Hindlimb muscle (tissue), 1 donor: ENCODE measurements around the gene PBX3. TPM values are rescaled to one million over a fixed set of nuclear protein-coding genes. Genes with fewer than 3 reads are reported as not detected.
A peak's percentile ranks its signal among the peaks of the same experiment; 100 is the strongest.

Source experiments
- DNase-seq: peaks from one replicate; pipeline ENCODE4 v3.0.0-alpha.2; 2013
- polyA plus RNA-seq: library from polyadenylated mRNA; unstranded; fragments of 120-200 nt; gene quantifications from one replicate; pipeline ENCODE4 v1.2.1, GENCODE V29; 2013; ENCODE audit not compliant: insufficient read length

PBX3 gene
- 10.2 TPM for polyA plus RNA-seq

DNA sequence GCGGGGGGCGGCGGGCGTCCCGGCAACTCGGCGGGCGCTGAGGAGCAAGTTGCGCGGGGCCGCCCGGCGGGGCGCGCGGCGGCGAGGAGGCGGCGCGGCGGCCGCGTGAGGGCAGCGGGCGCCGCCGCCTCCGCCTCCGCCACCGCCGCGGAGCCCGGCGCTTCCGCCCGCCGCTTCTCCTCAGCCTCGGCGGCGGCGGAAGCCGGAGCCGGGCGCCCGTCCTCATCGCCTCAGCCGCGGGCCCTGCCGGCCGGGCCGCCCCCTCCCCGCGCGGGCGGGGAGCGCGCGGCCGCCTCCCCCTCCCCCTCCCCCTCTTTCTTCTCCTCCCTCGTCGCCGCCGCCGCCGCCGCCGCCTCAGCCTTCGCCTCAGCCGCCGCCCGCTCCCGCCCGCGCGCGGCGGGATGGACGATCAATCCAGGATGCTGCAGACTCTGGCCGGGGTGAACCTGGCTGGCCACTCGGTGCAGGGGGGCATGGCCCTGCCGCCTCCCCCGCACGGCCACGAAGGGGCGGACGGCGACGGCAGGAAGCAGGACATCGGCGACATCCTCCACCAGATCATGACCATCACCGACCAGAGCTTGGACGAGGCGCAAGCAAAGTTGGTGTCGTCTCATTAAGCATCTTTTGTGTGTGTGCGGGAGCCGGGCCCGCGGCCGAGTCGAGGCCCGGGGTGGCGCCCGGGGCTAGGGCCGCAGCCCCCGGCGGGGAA is at the start of gene PBX3:
Gene PBX3, plus strand, starts transcription at position 321 of the 712 bp plus-strand sequence.
- peak; percentile 70 for DNase-seq

GRCh38 chr9:125699870-125700269 is 47.3 kb upstream of the PBX3 start:
- DNase-seq: no peak

GRCh38 chr9:125700791-125701190 is 46.4 kb upstream of the PBX3 start:
- no peak for DNase-seq

DNA sequence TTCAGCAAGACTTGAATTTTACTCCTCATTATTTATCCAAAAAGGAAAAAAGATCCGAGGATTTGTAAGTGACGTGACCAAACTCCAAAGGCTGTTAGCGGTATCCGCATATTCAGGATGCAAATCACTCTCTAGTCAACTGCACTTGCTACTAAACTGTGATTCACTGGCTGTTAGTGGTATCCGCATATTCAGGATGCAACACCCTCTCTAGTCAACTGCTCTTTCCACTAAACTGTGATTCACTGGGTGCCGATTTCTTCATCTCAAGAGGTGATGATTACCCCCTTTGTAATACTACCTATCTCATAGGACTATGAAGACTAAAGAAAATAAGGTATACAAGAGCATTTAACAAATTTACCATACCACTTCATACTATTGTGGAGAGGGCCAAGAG is 45.8 kb upstream of the PBX3 start:
- no peak for DNase-seq

DNA sequence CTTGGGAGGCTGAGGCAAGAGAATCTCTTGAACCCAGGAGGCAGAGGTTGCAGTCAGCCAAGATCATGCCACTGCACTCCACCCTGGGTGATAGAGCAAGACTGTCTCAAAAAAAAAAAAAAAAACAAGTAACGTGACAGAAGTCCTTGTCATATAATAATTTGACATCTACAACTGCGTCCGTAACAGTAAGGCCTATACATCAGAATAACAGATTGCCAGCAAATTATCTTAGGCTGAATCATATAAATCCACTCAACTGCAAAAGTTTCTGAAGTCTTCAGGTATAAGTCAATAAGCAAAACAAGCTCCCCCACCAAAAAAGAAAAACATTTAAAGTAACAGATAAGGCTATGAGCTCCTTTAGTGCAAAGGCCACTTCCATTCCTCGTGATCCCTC is 43.5 kb upstream of the PBX3 start:
- DNase-seq: no peak

DNA sequence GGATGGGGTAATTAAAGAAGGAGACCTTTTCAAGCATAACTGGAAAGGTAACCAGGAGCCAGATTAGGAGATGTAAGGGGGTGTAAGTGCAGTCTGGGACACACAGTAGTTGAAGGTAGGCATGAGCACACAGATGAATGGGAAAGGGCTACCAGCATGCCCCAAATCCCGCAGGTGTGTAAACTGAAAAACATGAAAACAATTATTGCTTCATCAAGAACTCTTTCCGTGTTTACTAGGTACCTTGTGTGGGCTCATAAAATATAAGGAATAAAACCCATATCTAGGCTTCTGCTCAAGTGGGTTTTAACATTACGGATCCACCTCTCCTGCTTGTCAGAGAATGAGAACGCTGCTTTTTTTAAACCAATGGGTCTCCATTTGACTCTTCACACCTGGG is 41.3 kb upstream of the PBX3 start:
- no peak for DNase-seq

DNA sequence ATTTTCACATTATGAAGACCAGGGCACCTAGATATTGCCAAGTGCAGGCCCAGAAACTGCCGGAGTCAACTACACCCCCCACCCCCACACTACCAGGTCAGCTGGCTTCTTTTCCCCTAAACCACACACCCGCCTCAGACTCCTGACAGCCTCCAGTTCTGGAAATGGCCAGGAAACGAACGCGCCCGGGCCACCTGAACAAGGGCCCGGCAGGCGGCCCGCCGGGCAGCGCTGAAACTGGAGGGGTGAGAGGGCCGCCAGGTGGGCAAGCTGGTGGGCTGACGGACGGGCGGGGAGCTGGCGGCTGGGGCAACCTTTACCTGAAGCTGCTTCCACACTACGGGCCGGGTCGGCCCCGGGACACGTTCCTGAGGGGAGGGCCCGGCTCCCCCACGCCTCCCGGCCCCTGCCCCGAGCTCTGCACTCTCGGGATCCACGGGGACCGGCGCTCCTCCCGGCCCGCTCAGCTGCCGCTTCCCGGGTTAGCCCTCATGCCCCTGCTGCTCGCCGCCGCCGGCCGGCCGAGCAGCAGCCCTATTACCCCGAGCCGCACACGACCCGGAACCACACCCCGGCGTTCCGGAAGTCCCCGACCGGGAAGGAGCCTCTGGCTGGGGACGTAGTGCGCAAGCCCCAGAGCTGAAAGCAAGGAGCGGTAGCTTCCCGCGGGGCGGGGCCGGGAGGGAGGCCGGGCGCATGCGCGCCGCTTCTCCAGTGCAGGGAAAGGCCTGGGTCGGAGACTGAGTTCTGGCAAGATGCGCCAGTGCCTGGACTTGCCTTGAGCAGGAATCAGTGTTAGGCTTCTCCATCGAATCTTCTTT is 40.3 kb upstream of the PBX3 start, which contains the start of gene MAPKAP1:
Gene MAPKAP1, minus strand, starts transcription at position 558 of the 821 bp plus-strand sequence. CDS start 34,634 bp downstream, outside the sequence.
- peak; percentile 95 for DNase-seq

- DNase-seq: no peak
Observed at GRCh38 chr9:125707472-125707804, 39.7 kb upstream of the PBX3 start.

DNA sequence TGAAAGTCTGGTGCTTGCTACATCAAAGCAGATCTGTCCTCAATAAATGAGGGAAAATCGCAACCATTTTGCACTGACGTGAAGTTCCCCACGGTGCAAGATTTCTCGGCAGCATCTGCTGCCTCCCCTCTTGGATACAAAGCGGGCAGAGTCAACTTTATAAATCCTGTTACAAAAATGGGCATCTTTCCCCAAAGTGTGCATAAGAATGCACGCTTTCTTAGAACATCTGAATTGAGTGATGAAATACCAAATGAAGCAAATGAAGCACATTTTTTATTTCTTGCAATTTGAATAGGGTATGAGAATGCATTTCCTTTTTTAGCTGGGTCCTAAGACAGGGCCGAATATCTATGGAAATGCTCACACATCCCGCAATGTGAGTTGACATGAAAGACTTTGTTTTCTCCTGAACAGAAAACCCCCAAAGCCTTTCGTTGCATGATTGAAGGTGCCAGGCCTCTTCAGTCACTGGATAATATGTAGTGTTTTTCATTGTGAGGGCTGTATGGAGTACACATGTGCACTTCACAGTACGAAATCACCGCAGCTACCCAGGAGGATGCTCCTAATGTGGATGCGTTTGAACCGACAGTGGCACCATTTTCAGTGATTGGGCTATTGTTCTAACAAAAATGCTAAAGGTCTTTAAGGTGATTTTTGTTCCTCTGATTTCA is 20.6 kb upstream of the PBX3 start:
- DNase-seq: no peak

DNA sequence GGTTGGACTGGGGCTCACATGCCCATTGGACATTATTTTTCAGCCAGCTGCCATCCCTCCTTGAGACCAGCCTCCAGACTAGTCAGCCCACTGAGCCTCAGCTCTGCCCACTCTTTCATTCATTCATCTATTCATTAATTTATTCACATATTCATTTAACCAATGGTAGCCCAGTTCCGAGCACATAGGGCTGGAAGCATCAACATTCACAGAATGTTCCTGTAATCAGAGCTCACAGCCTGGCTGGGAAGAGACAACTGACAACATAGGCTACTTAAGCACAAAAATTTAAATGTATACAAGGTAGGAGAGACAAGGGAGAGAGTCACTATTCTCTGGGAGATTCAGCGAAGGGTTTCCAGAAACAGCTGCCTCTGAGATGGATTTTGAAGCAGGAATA is 17.0 kb upstream of the PBX3 start:
- DNase-seq: no peak

- DNase-seq: no peak
Observed at GRCh38 chr9:125732562-125732961, 14.6 kb upstream of the PBX3 start.

DNA sequence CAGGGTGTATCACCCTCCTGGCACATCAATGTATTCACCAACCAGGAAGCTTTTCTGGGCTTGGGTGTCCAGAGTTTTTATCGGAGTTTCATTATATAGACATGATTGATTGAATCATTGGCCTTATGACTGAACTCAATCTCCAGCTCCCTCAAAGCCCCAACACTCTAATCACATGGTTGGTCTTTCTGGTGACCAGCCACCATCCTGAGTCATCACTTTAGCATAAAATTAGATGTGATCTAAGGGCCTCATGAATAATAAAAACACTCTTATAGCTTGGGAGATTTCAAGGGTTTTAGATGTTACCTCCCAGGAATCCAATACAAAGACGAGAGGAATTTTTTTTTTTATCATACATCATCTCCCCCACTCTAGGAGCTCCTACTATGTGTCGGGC is 7.7 kb upstream of the PBX3 start:
- DNase-seq: no peak

DNA sequence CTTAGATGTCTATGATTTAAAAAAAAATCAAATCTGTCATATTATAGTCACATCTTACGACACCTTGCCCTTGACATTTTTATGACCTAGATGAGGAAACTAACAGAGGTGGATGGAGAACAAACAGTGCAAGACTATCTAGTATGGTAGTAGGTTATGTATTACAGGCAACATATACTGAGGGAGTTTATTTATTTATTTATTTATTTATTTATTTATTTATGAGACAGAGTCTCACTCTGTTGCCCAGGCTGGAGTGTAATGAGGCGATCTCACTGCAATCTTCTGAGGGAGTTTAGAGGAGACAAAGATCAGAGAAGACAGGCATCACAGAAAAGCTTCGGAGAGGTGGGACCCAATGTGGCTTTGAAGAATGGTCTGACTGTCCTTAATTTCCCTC is 4.5 kb upstream of the PBX3 start:
- DNase-seq: no peak

GRCh38 chr9:125743682-125744428 is 3.3 kb upstream of the PBX3 start:
- no peak for DNase-seq

- no peak for DNase-seq
Observed at GRCh38 chr9:125744616-125745015, 2.6 kb upstream of the PBX3 start.

GRCh38 chr9:125745018-125745417 is 2.2 kb upstream of the PBX3 start:
- peak; percentile 59 for DNase-seq

DNA sequence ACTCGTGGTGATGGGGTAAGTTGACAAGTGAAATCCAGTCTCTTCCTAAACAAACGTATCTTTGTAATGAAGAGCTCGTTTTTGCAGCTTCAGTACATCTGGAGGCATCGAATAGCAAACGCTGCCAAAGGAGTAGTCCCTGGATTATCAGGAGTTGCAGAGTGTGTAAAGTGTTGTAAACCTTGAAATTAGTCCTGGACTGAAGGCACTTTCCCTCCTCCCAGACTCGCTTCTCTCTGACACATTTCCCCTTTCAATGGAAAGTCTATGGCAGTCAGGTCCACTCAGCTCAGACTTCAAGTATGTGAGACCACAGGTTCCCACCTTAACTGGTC is 1.5 kb upstream of the PBX3 start:
- DNase-seq: no peak

DNA sequence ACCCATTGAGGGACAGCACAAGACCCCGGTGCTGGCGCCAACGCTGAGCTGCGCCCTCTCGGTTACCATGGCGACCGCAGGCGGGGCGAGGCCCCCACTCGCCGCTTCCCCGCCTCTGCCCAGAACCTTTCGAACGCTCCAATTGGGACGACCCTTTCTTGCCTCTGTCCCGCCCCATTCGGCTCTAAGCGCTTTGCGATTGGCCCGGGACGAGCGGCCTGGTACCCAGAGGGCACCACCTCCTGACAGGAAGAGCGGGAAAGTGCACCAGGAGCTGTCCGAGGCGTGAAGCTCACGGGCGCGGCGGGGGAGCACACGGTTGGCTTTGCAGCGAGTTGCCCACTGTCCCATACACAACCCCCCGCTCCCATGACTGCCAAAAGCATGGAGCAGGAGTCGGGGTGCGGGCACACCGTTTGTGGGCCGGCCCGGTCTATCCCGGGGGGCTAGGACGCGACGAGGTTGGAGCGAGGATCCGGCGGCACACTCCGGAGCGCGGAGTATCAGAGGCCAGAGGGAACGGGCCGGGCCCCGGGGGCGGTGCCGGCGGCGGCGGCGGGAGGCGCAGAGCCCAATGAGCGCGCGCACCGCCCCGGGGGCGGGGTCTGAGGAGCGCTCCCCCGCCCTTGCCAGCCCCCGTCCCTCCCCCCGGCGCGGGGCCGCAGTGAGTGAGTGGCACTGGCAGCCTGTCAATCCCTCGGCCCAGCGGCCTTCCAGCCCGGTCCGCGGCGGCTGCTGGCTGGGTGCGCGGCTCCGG is 978 bp upstream of the PBX3 start:
- peak; percentile 93 for DNase-seq

DNA sequence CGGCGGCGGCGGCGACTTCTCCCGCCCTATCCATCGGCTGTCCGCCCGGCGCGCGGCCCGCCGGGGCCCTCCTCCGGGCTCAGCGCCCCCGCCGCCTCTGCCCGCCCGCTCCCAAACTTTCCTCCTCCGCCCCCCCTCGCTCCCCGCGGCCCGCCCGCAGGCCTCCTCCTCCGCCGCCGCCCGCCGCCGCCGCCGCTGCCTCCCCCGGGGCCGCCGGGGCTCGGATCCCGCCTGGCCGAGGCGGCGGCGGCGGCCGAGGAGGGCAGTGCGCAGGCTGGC is 460 bp upstream of the PBX3 start:
- no peak for DNase-seq

GRCh38 chr9:125747765-125748445 is 732 bp downstream of the PBX3 start:
- peak; percentile 38 for DNase-seq

DNA sequence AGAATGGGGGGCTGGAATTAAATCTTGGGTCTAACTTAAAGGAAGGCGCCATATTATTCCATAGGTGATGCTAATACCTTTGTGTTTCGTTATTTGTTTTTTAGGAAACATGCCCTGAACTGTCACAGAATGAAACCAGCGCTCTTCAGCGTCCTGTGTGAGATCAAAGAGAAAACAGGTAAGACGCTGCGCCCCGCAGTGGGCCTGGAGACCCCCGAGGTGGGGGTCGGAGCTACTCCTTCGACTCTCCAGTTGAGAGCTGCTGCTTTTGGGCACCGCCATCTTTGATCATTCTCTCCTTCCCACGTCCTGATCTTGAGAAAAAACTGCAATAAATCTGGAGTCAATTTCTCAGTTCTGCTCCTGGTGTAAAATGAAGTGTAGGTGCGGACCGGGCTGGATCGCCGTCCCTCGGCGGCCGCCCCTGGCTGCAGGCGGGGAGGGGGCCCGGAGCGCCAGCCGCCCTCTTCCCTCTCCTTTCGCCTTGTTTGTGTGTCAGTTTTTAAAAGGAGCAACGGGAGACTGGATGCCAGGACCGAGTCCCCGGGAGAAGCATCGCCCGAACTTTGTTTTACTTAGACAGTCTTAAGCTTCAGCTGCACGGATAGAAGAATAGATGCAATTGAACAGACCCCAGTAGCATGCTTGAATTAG is 1.4 kb downstream of the PBX3 start:
- DNase-seq: no peak
